ENCODE measurements around the gene SMARCD3. TPM values are rescaled to one million over a fixed set of nuclear protein-coding genes. Genes with fewer than 3 reads are reported as not detected.

Gene SMARCD3
- total RNA-seq (ENCODE audit: insufficient read depth, low replicate concordance): 59.0 TPM

GRCh38 chr7:151248346-151249033 is at the start of gene SMARCD3:
TSS of gene SMARCD3 (minus strand) at chr7:151248694. CDS start at chr7:151248562, 132 bp downstream.
- DNase-seq (ENCODE audit: low spot score): peak; percentile 84

GRCh38 chr7:151296202-151296992 is 47.9 kb upstream of the SMARCD3 start:
- DNase-seq (ENCODE audit: low spot score): no peak

- DNase-seq (ENCODE audit: low spot score): no peak
Measured at GRCh38 chr7:151292850-151293249, 44.4 kb upstream of the SMARCD3 start.

- DNase-seq (ENCODE audit: low spot score): no peak
Measured at GRCh38 chr7:151291206-151291605, 42.7 kb upstream of the SMARCD3 start.

- DNase-seq (ENCODE audit: low spot score): no peak
Measured at GRCh38 chr7:151290355-151290760, 41.9 kb upstream of the SMARCD3 start.

- DNase-seq (ENCODE audit: low spot score): no peak
Measured at GRCh38 chr7:151289891-151290290, 41.4 kb upstream of the SMARCD3 start.

GRCh38 chr7:151286148-151286547 is 37.7 kb upstream of the SMARCD3 start:
- peak; percentile 23 for DNase-seq (ENCODE audit: low spot score)

- DNase-seq (ENCODE audit: low spot score): no peak
Measured at GRCh38 chr7:151283302-151283701, 34.8 kb upstream of the SMARCD3 start.

DNA sequence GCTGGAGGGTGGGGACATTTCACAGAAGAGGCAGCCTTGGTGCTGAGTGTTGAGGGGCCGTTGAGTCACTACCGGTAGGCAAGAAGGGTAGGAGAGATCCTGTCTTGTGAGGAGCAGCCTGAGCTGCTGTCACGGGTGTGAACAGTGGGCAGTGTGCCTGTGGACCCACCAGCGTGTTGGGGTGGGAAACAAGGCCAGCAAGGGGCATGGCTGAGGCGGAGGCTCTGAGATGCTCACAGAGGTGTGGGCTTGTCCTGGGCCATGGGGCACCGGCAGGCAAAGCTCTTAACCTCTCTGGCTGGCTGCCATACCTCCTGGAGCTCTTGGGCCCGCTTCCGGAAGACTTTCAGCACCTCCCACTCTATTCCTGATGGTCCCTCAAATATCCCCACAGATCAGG is 33.6 kb upstream of the SMARCD3 start:
- no peak for DNase-seq (ENCODE audit: low spot score)

DNA sequence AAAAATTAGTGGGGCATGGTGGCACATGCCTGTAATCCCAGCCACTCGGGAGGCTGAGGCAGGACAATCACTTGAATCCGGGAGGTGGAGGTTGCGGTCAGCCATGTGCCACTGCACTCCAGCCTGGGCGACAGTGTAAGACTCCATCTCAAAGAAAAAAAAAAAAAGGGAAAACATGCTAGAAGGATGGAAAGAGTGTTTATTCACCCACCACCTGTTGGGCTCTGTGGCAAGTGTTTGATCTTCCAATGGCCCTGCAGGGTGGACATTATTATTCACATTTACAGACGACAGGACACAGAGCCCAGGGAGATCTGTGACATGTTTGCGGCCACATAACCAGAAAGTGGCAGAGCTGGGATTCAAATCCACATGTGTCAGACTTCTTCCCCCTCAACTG is 33.2 kb upstream of the SMARCD3 start:
- no peak for DNase-seq (ENCODE audit: low spot score)

GRCh38 chr7:151280388-151281019 is 32.0 kb upstream of the SMARCD3 start:
- no peak for DNase-seq (ENCODE audit: low spot score)

DNA sequence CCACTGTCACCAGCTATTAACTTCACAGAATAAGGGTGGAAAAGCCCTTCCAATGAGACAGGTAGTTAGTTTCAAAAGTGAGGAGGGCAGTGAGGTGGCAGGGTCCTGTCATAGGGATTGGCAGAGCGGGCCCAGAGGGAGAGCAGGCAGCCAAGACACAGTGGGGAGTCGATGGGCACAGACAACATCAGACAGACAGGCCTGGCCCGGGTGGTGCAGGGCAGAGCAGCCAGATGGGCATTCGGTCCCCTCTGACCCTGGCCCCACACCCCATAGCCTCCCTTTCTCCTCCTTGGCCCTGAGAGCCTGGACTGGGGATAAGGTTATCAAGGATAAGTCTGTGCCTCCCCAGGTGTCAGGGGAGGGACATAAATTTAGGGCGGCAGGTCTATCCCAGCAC is 31.4 kb upstream of the SMARCD3 start:
- no peak for DNase-seq (ENCODE audit: low spot score)

- DNase-seq (ENCODE audit: low spot score): no peak
Measured at GRCh38 chr7:151278949-151279348, 30.5 kb upstream of the SMARCD3 start.

DNA sequence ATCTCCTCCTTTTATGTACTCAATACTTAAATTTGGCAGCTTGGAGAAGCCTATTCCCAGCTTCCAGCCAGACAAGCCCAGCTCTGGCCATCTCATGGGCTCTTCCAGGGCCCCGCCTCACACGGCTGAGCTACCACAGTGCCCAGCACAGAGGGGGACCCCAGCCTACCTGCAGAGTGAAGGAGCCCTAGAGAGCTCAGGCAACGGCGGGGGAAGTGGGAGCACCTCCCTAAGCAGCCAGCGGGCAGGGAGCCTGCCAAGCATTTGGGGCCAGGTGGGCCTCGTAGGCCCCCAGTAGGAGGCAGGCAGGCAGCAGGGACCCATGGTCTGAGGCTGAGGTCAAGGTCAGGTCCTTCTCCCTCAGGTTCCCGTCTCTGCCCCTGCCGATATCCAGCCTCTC is 29.1 kb upstream of the SMARCD3 start:
- no peak for DNase-seq (ENCODE audit: low spot score)

DNA sequence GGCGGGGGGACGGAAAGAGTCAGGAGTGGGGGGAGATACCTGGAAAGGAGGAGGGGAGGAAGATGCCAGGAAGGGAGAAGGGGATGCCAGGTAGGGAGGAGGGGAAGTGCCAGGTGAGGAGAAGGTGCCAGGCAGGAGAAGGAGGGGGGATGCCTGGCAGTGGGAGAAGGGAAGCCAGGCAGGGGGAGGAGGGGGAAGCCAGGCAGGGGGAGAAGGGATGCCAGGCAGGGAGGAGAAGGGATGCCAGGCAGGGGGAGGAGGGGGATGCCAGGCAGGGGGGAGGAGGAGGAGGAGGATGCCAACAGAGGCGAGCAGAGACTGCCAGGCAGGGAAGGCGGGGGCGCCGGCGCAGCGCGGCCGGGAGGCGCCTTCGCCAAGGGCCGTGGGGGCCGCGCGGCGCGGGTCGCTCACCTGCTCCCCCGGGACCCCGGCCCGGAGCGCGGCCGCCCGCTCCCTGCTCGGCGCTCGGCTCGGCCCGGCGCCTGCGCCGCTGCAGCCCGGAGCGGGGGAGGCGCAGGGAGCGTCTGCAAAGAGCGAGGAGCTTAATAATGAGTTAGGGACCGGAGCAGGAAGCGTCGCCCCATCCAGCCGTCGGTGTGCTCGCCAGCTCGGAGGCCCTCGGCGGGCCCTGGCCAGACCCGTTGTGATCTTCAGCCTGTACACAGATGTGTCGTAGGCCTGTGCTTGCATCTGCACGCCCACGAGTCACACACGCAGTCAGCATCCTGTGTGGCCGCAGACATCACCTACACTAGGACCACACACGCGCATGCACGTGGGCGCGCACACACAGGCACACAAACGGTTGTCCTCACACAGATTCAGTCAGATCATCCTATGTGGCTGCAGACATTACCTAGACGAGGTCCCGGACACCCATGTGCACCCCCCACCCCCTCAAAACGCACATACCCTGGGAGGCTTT is 28.4 kb upstream of the SMARCD3 start:
- peak; percentile 55 for DNase-seq (ENCODE audit: low spot score)

DNA sequence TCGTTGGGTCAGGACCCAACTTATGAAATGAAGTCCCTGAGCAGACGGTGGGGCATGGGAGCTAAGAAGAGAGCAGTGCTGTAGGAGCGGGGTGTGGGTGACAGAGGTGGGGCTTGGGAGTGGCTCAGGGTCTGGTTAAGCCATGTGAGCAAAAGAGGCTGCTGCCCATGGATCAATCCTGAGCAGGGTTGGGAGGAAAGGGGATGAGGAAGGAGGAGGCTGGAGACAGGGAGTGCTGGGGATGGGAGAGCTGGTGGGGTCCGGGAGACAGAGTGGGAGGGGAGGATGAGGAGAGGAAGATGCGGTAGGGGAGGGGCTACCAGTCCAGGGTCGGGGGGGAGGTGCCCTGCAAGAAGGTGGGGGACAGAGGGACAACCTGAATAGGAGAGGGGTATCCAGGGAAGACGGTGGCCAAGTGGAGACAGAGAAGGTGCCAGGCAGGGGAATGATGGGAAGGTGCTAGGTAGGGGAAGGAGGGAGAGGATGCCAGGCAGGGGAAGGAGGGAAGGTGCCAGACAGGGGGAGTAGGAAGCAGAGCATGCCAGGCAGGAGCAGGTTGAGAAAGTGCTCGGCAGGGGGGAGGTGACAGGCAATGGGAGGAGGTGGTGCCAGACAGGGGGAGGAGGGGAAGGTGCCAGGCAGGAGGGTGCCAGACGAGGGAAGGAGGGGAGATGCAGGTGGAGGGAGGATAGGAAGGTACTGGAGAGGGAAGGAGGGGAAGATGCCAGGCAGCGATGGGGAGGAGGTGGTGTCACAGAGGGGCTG is 27.5 kb upstream of the SMARCD3 start:
- no peak for DNase-seq (ENCODE audit: low spot score)

GRCh38 chr7:151274936-151275812 is 26.7 kb upstream of the SMARCD3 start:
- no peak for DNase-seq (ENCODE audit: low spot score)

- DNase-seq (ENCODE audit: low spot score): no peak
Measured at GRCh38 chr7:151274396-151274795, 25.9 kb upstream of the SMARCD3 start.

DNA sequence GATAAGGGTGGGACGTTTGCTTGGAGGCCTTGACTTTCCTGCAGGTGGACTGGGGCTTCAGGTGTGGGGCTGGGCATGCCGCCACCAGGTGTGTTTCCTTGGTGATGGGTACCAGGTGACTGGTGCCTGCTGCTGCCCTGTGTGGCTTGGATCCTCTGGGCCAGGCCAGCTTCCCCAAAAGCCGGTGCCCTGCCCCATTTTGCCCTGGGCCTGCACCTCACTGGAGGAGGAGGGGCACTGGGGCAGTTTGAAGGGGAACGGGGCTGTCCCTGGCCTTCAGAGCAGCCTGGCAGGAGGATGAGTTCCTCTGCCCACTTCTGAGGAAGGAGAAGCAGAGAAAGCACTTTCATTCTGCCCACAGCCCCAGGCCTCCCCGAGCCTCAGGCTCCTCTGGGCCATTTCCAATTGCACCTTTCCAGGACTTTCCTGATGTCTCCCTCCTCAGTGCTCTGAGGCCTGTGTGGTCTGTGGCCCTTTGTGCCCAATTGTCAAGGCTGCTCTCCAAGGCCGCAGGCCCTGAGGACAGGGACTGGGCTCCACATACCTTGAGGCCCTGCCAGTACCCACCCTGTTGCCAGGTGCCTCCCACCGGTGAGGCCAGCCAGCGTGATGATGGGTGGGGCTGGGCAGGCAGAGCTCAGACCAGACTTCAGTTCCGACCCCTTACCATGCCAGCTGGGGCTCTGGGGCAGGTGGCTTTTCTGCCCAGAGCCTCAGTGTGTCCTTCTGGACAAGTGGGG is 25.3 kb upstream of the SMARCD3 start:
- no peak for DNase-seq (ENCODE audit: low spot score)
